Adipocyte (in vitro differentiated cells): Measurements from ENCODE around the gene KCTD16.
A peak's percentile ranks its signal among the peaks of the same experiment; 100 is the strongest.

Experiments used
- DNase-seq: peaks from one replicate; pipeline ENCODE4 v3.0.0-alpha.2; 2015; ENCODE audit warnings: low read depth
- H3K27me3 ChIP-seq: replicated peaks from 2 replicates; pipeline ENCODE4 v1.7.0; 2013; ENCODE audit warnings: mild to moderate bottlenecking, low read length, moderate library complexity; ENCODE audit not compliant: control insufficient read depth, insufficient read depth
- H3K36me3 ChIP-seq: 2 replicates; pipeline ENCODE4 v1.7.0; 2013; ENCODE audit warnings: low read length, mild to moderate bottlenecking, moderate library complexity; ENCODE audit not compliant: control insufficient read depth, insufficient read depth, severe bottlenecking
- H3K4me1 ChIP-seq: 2 replicates; pipeline ENCODE4 v1.7.0; 2013; ENCODE audit warnings: mild to moderate bottlenecking, low read length, moderate library complexity; ENCODE audit not compliant: control insufficient read depth, insufficient read depth
- H3K4me3 ChIP-seq: 2 replicates; pipeline ENCODE4 v1.7.0; 2013; ENCODE audit warnings: mild to moderate bottlenecking, low read length, moderate library complexity
- H3K9ac ChIP-seq: 2 replicates; pipeline ENCODE4 v1.7.0; 2013; ENCODE audit warnings: mild to moderate bottlenecking, low read length, moderate library complexity
- H3K9me3 ChIP-seq: 2 replicates; pipeline ENCODE4 v1.7.0; 2013; ENCODE audit warnings: mild to moderate bottlenecking, low read length, moderate library complexity; ENCODE audit not compliant: control insufficient read depth

KCTD16 gene

GRCh38 chr5:144433140-144433822, 262.6 kb downstream of the KCTD16 start:
- Histone ChIP-seq H3K36me3 (no peaks in the 10 kb centered on the region), H3K4me1 (no peaks in the 10 kb centered on the region), H3K4me3 (no peak overlapping the region), H3K9ac (no peak overlapping the region), H3K9me3 (peaks cover 5% of the 10 kb centered on the region), H3K27me3 (no peaks in the 10 kb centered on the region)
- no peak for DNase-seq

DNA sequence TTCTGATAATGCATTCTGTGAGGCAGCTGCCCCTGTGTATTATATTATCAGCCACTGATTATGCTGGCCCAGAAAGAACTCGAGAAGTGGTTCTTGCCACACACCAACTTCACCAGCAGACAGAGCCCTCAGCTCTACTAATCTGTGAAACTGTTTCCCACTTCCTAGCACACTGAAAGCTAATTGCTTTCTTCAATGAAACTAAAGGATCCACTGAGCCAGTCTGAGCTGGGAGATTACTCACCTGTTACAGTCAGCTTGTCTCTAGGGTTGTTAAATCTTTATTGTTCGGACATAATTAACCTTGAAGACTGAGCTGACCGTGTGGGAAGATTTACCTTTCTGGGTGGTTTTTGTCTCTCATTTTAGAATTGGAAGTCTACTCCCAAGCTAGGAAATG, 263.2 kb downstream of the KCTD16 start:
- Histone ChIP-seq H3K9ac (no peak overlapping the region), H3K36me3 (no peaks in the 10 kb centered on the region), H3K4me1 (no peaks in the 10 kb centered on the region), H3K27me3 (no peaks in the 10 kb centered on the region), H3K9me3 (peaks cover 9% of the 10 kb centered on the region), H3K4me3 (no peak overlapping the region)
- no peak for DNase-seq

DNA sequence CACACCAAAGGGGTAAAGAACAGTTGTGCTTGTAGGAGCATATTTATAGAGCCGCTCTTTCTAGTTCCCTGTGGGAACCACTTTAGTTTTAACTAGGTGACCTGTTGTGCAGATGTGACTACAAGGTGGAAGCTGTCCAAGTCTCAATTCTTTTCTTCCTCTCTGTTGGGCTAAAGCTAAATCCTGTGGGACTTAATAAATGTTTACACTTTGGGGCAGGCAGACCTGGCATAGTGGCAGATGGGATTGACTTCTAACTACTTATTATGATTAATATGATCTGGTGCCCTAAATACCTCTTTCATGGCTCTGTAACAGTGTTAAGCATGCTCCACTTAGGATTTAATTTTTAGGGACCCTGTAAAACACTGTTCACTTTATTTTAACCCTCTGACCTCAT, 265.3 kb downstream of the KCTD16 start:
- Histone ChIP-seq H3K4me1 (no peaks in the 10 kb centered on the region), H3K4me3 (no peak overlapping the region), H3K9me3 (peaks cover 27% of the 10 kb centered on the region), H3K36me3 (no peaks in the 10 kb centered on the region), H3K27me3 (no peaks in the 10 kb centered on the region), H3K9ac (no peak overlapping the region)
- no peak for DNase-seq

DNA sequence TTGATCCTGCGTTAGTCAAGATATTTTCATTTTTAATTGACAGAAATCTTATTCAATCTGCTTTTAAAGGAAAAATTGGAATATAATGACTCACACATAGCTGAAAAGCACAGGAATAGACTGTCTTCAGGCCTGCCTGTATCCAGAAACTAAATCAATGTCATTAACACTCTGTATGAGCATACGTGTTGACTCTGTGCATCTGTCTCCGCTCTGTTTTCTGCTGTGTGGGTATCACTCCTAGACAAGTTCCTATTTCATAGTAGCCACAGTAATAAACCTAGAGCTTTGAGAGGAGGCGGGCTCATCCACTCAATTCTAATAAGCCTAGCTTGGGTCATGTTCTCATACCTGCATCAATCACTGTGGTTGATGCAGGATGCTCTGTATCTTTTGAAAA, 267.6 kb downstream of the KCTD16 start:
- Histone ChIP-seq H3K9ac (no peak overlapping the region), H3K4me1 (no peaks in the 10 kb centered on the region), H3K9me3 (peaks cover 49% of the 10 kb centered on the region), H3K36me3 (no peaks in the 10 kb centered on the region), H3K4me3 (no peak overlapping the region), H3K27me3 (no peaks in the 10 kb centered on the region)
- DNase-seq, result no peak

GRCh38 chr5:144448457-144448856, 277.8 kb downstream of the KCTD16 start:
- Histone ChIP-seq H3K9ac (no peak overlapping the region), H3K4me3 (no peak overlapping the region), H3K27me3 (no peaks in the 10 kb centered on the region), H3K4me1 (no peaks in the 10 kb centered on the region), H3K36me3 (no peaks in the 10 kb centered on the region), H3K9me3 (peaks cover 14% of the 10 kb centered on the region)
- peak; percentile 7 for DNase-seq

DNA sequence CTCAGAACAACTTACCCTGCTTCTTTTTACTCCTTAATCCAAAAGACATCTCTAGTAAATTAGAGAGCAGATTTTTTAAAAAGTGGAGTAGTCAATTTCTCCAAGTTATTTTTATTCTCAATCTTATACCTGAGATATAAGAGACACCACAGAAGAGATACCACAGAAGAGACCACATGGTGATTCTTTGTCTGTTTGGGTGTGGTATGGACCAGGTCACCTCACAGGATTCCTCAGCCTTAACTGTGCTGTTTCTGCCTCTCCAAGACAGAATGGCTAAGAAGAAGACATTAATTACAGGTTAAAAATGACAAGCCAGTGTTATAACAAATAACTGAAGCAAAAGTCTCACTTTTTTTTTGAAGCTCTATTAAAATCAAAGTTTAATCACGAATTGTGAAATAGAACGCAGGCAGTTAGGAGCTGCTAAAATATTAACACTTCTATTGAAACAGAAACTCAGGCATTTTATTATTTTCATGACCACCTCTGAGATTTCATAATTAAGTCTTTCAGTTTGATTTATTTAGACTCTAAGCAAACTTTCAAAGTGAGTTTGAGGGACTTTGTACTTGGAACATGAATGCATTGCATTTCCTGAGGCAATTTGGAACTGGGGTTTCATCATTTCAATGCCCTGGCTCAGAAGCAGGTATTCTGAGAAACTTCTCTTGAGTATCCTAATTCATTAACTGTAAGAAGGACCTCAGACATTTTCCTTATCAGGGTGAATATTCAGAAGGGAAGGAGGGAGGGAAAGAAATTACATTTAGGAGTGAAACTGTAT, 280.7 kb downstream of the KCTD16 start:
- DNase-seq, result peak; percentile 71
- no peak overlapping the region for H3K4me3 ChIP-seq
- no peaks in the 10 kb centered on the region for H3K4me1 ChIP-seq

DNA sequence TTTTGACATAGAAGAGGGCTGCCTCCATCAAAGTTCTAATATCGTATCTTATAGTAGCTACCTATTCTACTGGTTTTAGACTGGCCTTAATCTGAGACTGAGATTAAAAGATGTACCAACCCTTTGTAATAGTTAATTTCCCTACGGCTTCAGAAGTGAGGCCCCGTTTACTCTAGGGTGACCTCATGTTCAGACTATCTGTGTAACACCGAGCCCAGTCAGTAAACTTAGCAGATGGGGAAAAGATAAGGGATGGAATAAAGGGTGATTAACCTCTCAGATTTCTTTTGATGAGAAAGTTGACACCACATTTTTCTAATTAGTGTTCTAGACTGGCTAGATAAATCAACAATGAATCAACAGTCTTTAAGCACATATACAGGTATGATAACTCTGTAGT, 283.1 kb downstream of the KCTD16 start:
- Histone ChIP-seq H3K4me1 (no peaks in the 10 kb centered on the region), H3K36me3 (no peaks in the 10 kb centered on the region), H3K9ac (no peak overlapping the region), H3K4me3 (no peak overlapping the region), H3K27me3 (no peaks in the 10 kb centered on the region), H3K9me3 (peaks cover 3% of the 10 kb centered on the region)
- DNase-seq, result no peak

More for the DNA sequence above, 280.7 kb downstream of the KCTD16 start:
- Histone ChIP-seq H3K36me3 (no peaks in the 10 kb centered on the region), H3K9me3 (peaks cover 3% of the 10 kb centered on the region), H3K9ac (no peak overlapping the region), H3K27me3 (no peaks in the 10 kb centered on the region)

- Histone ChIP-seq H3K9ac (no peak overlapping the region), H3K9me3 (peaks cover 3% of the 10 kb centered on the region), H3K36me3 (no peaks in the 10 kb centered on the region), H3K27me3 (no peaks in the 10 kb centered on the region), H3K4me1 (no peaks in the 10 kb centered on the region), H3K4me3 (no peak overlapping the region)
- DNase-seq, result no peak
Observed at GRCh38 chr5:144457160-144457559, 286.5 kb downstream of the KCTD16 start.

GRCh38 chr5:144458216-144458615, 287.5 kb downstream of the KCTD16 start:
- H3K27me3 ChIP-seq, result no peaks in the 10 kb centered on the region
- H3K4me1 ChIP-seq, result no peaks in the 10 kb centered on the region
- no peak overlapping the region for H3K4me3 ChIP-seq
- H3K9ac ChIP-seq, result no peak overlapping the region
- DNase-seq, result no peak
- H3K9me3 ChIP-seq, result peaks cover 3% of the 10 kb centered on the region
- H3K36me3 ChIP-seq, result no peaks in the 10 kb centered on the region

- Histone ChIP-seq H3K4me3 (no peak overlapping the region), H3K36me3 (no peaks in the 10 kb centered on the region), H3K9me3 (peaks cover under 1% of the 10 kb centered on the region), H3K27me3 (no peaks in the 10 kb centered on the region), H3K9ac (no peak overlapping the region), H3K4me1 (no peaks in the 10 kb centered on the region)
- DNase-seq, result peak; percentile 40
Observed at GRCh38 chr5:144460600-144460999, 289.9 kb downstream of the KCTD16 start.

GRCh38 chr5:144462577-144462976, 291.9 kb downstream of the KCTD16 start:
- Histone ChIP-seq H3K9me3 (no peaks in the 10 kb centered on the region), H3K4me1 (no peaks in the 10 kb centered on the region), H3K27me3 (no peaks in the 10 kb centered on the region), H3K9ac (no peak overlapping the region), H3K36me3 (no peaks in the 10 kb centered on the region), H3K4me3 (no peak overlapping the region)
- DNase-seq, result no peak
